ENCODE measurements around the gene PPP1R12C.

DNA sequence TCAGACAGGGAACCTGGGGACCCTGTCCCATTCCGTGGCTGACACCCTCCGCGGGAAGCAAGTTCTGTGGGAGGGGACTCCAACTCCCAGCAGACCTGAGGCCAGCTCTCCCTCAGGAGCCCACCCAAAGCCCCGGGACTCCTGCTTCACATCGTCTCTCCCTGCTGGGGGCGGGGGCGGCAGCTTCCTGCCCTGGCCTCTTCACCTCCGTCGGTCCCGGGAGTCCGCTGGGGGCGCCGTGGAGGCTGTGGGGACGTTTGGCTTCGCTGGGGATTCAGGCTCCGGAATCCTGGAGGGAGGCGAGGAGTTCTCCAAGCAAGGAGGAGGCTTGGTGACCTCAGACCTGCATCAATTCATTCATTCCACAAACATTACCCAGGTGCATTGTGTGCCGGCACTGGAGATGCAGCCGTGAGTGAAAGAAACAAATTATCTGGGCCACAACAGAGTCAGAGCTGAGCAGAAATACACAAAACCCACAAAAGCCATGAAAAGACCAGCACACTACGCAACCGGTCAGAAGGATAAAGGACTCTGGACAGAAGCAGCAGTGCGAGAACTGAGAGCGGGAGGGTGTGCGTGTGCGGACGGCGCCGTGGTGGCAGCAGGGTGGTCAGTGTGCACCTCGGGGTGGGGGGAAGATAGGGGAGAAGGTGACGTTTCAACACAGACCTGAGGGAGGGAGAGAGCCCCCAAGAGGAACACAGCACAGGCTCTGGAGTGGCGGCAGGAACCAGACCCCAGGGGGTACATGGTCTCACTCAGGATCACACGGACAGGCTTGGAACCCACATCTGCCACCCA, 22.8 kb downstream of the PPP1R12C start:
- TF ChIP-seq, protein P1, sequence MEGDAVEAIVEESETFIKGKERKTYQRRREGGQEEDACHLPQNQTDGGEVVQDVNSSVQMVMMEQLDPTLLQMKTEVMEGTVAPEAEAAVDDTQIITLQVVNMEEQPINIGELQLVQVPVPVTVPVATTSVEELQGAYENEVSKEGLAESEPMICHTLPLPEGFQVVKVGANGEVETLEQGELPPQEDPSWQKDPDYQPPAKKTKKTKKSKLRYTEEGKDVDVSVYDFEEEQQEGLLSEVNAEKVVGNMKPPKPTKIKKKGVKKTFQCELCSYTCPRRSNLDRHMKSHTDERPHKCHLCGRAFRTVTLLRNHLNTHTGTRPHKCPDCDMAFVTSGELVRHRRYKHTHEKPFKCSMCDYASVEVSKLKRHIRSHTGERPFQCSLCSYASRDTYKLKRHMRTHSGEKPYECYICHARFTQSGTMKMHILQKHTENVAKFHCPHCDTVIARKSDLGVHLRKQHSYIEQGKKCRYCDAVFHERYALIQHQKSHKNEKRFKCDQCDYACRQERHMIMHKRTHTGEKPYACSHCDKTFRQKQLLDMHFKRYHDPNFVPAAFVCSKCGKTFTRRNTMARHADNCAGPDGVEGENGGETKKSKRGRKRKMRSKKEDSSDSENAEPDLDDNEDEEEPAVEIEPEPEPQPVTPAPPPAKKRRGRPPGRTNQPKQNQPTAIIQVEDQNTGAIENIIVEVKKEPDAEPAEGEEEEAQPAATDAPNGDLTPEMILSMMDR (conservative IDR thresholded peaks at IDR 0.05): no peak
- no peak for TF ChIP-seq EZH2 (IDR thresholded peaks at IDR 0.05; ENCODE audit: low read depth)

All from PC-9 (cell line).